Endothelial cell of umbilical vein (primary cell): ENCODE data around the gene NEUROG1. TPM values are rescaled to one million over a fixed set of nuclear protein-coding genes. Genes with fewer than 3 reads are reported as not detected.

Source experiments
- BruUV-seq: library from RNA; stranded (reverse); fragments of 400-500 nt; replicated peaks from 2 replicates; lab custom pipeline; 2021; lab: Mats Ljungman, UMichigan
- CTCF ChIA-PET: fragments of 300-600, 350-600 bp; sonication (Branson Sonifier 250); formaldehyde crosslinking; loops from one replicate; lab custom pipeline; 2021; ENCODE audit warnings: antibody characterized with exemption, inconsistent platforms; lab: Charles Lee
- POLR2A ChIA-PET: fragments of 300-600, 350-600 bp; sonication (Branson Sonifier 250); formaldehyde crosslinking; loops from one replicate; lab custom pipeline; 2021; ENCODE audit warnings: antibody characterized with exemption, inconsistent platforms; lab: Charles Lee
- DNase-seq: peaks from one replicate; pipeline ENCODE4 v3.0.0-alpha.2; 2011; ENCODE audit warnings: low read depth, low spot score
- FAIRE-seq: peaks from 2 replicates; lab custom pipeline; 2011; peaks lifted over from hg19 to GRCh38; lab: Jason Lieb, UNC
- H2AFZ ChIP-seq: 2 replicates; pipeline ENCODE4 v1.6.0; 2012; ENCODE audit warnings: low read depth, low read length, control low read depth, inconsistent platforms
- H3K27ac ChIP-seq: 2 replicates; pipeline ENCODE4 v1.5.1; 2011; ENCODE audit warnings: low read depth, mild to moderate bottlenecking, control low read depth, low read length, moderate library complexity; ENCODE audit not compliant: insufficient read depth
- H3K27me3 ChIP-seq, 2 experiments: 2 replicates each; pipeline versions ENCODE4 v1.6.0 to v1.6.1; 2011; ENCODE audit warnings: low read length in 2 of 2, mixed read lengths in 1 of 2; ENCODE audit not compliant: control insufficient read depth in 2 of 2, insufficient read depth in 2 of 2
- H3K36me3 ChIP-seq, 2 experiments: 2 replicates in 1 of 2; 3 replicates in 1 of 2; pipeline ENCODE4 v1.5.1; 2011; ENCODE audit warnings: low read length in 2 of 2, mild to moderate bottlenecking in 1 of 2, moderate library complexity in 1 of 2; ENCODE audit not compliant: control insufficient read depth in 2 of 2, insufficient read depth in 2 of 2; ENCODE audit errors: extremely low read depth in 1 of 2
- H3K4me1 ChIP-seq: 3 replicates; pipeline ENCODE4 v1.5.1; 2011; ENCODE audit warnings: mild to moderate bottlenecking, low read length; ENCODE audit not compliant: control insufficient read depth, insufficient read depth; ENCODE audit errors: extremely low read depth
- H3K4me2 ChIP-seq: 2 replicates; pipeline ENCODE4 v1.6.1; 2011; ENCODE audit warnings: low read length, control low read depth, mixed read lengths; ENCODE audit not compliant: insufficient read depth
- H3K4me3 ChIP-seq, 3 experiments: fragments of 200-600 bp in 1 of 3; sonication (generic), shearing (Covaris generic) in 1 of 3; replicated peaks in 1 of 3; 2 replicates each; pipeline ENCODE4 v1.5.1; 2011 to 2016; ENCODE audit warnings: control low read depth in 3 of 3, low read length in 3 of 3, mild to moderate bottlenecking in 2 of 3, inconsistent platforms in 1 of 3, low read depth in 1 of 3, moderate library complexity in 1 of 3; ENCODE audit not compliant: insufficient read depth in 1 of 3
- H3K79me2 ChIP-seq: 2 replicates; pipeline ENCODE4 v1.6.0; 2012; ENCODE audit warnings: low read length, inconsistent platforms; ENCODE audit not compliant: control insufficient read depth, insufficient read depth
- H3K9ac ChIP-seq: replicated peaks from 2 replicates; pipeline ENCODE3; 2011; ENCODE audit warnings: low read length, control low read depth; ENCODE audit not compliant: insufficient read depth; ENCODE audit errors: extremely low read depth
- H3K9me1 ChIP-seq: replicated peaks from 3 replicates; pipeline ENCODE4 v1.6.0; 2011; ENCODE audit warnings: mild to moderate bottlenecking, low read length; ENCODE audit not compliant: control insufficient read depth, insufficient read depth; ENCODE audit errors: extremely low read depth
- H3K9me3 ChIP-seq: replicated peaks from 2 replicates; pipeline ENCODE4 v1.5.1; 2012; ENCODE audit warnings: low read length, inconsistent platforms; ENCODE audit not compliant: control insufficient read depth, insufficient read depth
- H4K20me1 ChIP-seq: replicated peaks from 2 replicates; pipeline ENCODE3; 2011; ENCODE audit warnings: mild to moderate bottlenecking, low read length; ENCODE audit not compliant: control insufficient read depth, insufficient read depth; ENCODE audit errors: extremely low read depth
- EZH2 ChIP-seq: IDR thresholded peaks from 2 replicates; pipeline ENCODE4 v1.6.1; 2012; ENCODE audit warnings: borderline replicate concordance, low read depth, mild to moderate bottlenecking, moderate library complexity, low read length, inconsistent platforms; ENCODE audit not compliant: severe bottlenecking
- FOS ChIP-seq: IDR thresholded peaks from 2 replicates; pipeline ENCODE4 v1.6.1; 2011; ENCODE audit warnings: mild to moderate bottlenecking, low read length, moderate library complexity, borderline replicate concordance; ENCODE audit not compliant: insufficient read depth
- GATA2 ChIP-seq: IDR thresholded peaks from 2 replicates; pipeline ENCODE4 v1.7.0; 2011; ENCODE audit warnings: low read depth, mild to moderate bottlenecking, moderate library complexity, mixed read lengths, low read length; ENCODE audit not compliant: insufficient read length, insufficient read depth
- JUN ChIP-seq: IDR thresholded peaks from 2 replicates; pipeline ENCODE4 v1.6.1; 2011; ENCODE audit warnings: borderline replicate concordance, low read depth; ENCODE audit not compliant: insufficient read length, insufficient read depth
- MYC ChIP-seq: IDR thresholded peaks from one replicate; pipeline ENCODE4 v1.6.1; 2011; ENCODE audit warnings: mild to moderate bottlenecking, low read depth, low read length
- POLR2A ChIP-seq: IDR thresholded peaks from 2 replicates; pipeline ENCODE4 v1.6.1; 2012; ENCODE audit warnings: low read depth, mild to moderate bottlenecking, control low read depth, low read length
- POLR2AphosphoS5 ChIP-seq: IDR thresholded peaks from 2 replicates; pipeline ENCODE4 v1.6.1; 2012; ENCODE audit warnings: low read depth, mild to moderate bottlenecking, control low read depth, low read length, moderate library complexity; ENCODE audit not compliant: insufficient read depth
- dilution Hi-C: fragments of 300-500 bp; cut with MboI; formaldehyde crosslinking; loops from one replicate; pipeline ENCODE4 v1.15.0; 2019; ENCODE audit warnings: low sequenced_read_pairs; ENCODE audit not compliant: extremely low pct_ligation_motif_present
- intact Hi-C: fragments of 100-400 bp; cut with micrococcal nuclease; formaldehyde crosslinking; loops from one replicate; pipeline ENCODE4 v1.10.0; 2022
- polyA plus RNA-seq, 4 experiments: library from polyadenylated mRNA; depleted of rRNA in 3 of 4; stranded (reverse) in 3 of 4; unstranded in 1 of 4; fragments of >200 nt; gene quantifications; 2 replicates each; pipeline versions ENCODE4 v1.2.1 to v1.2.3, GENCODE V29; 2011 to 2012; ENCODE audit warnings: missing spikeins in 1 of 4
- total RNA-seq: library from RNA; stranded (reverse); gene quantifications from 2 replicates; pipeline ENCODE4 v1.2.3, GENCODE V29; 2021
- TF ChIP-seq, protein P1 (sequence below), 2 donors: IDR thresholded peaks; 1 replicate in 1 of 2; 2 replicates in 1 of 2; pipeline ENCODE4 v1.5.1; 2011; ENCODE audit warnings: low read length in 2 of 2, mild to moderate bottlenecking in 2 of 2, moderate library complexity in 2 of 2, control low read depth in 1 of 2, inconsistent platforms in 1 of 2, low read depth in 1 of 2; ENCODE audit not compliant: insufficient read depth in 1 of 2; ENCODE audit errors: extremely low read depth in 1 of 2
- TF ChIP-seq, protein P2 (sequence below): IDR thresholded peaks from 2 replicates; pipeline ENCODE4 v1.6.1; 2011; ENCODE audit not compliant: insufficient read depth, insufficient read length

Gene NEUROG1
- total and polyA plus RNA-seq, 2 donors (not counting 3 experiments of a cell fraction or from before 2014, with no cell fraction given): not detected

DNA sequence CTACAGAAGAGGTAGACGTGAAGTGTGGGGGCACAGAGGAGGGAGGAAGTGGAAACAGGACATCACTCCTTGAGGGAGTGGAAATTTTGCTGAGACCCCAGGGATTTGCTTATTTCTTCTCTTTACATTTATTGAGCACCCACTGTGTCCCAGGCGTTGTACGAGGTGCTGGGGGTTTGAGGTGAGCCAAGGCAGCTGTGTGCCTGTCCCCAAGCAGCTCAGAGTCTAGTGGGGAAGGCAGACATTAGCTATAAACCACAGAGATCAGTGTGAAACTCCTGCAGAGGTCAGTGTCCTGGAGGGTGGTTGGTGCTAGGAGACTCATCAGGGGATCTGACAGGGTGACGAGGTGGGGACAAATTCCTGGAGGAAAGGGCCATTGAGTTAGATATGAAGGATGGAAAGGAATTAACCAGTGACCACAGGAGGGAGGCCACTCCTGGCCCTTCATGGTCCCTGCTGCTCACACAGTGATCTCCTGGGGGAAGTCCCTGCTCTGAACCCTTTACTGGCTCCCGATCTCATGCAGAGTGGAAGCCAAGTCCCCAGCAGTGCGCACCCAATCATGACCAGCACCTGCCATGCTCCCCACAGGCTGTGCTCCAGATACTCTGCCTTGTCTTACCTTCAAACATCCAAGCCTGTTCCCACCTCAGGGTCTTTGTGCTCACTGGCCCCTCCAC is 46.5 kb upstream of the NEUROG1 start:
- Histone ChIP-seq H3K4me2 (no peak overlapping the region), H3K27me3 (peaks cover 24 to 32% of the 10 kb centered on the region in 2 experiments), H2AFZ (no peak overlapping the region), H3K4me1 (no peaks in the 10 kb centered on the region), H3K4me3 (no peak overlapping the region), H3K9me3 (no peaks in the 10 kb centered on the region), H3K9ac (no peak overlapping the region), H3K36me3 (no peaks in the 10 kb centered on the region), H3K79me2 (no peaks in the 10 kb centered on the region), H3K9me1 (no peaks in the 10 kb centered on the region), H4K20me1 (no peaks in the 10 kb centered on the region), H3K27ac (no peak overlapping the region)
- no peak for DNase-seq
- FAIRE-seq: no peak
- BruUV-seq: no TSS peak
- TF ChIP-seq, protein P1, sequence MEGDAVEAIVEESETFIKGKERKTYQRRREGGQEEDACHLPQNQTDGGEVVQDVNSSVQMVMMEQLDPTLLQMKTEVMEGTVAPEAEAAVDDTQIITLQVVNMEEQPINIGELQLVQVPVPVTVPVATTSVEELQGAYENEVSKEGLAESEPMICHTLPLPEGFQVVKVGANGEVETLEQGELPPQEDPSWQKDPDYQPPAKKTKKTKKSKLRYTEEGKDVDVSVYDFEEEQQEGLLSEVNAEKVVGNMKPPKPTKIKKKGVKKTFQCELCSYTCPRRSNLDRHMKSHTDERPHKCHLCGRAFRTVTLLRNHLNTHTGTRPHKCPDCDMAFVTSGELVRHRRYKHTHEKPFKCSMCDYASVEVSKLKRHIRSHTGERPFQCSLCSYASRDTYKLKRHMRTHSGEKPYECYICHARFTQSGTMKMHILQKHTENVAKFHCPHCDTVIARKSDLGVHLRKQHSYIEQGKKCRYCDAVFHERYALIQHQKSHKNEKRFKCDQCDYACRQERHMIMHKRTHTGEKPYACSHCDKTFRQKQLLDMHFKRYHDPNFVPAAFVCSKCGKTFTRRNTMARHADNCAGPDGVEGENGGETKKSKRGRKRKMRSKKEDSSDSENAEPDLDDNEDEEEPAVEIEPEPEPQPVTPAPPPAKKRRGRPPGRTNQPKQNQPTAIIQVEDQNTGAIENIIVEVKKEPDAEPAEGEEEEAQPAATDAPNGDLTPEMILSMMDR (IDR thresholded peaks at IDR 0.05; ENCODE audit: extremely low read depth in 1 of 2, insufficient read depth in 1 of 2, low read depth in 1 of 2, low read length in 2 of 2): no peak
- TF ChIP-seq POLR2A: no peak
- TF ChIP-seq JUN: no peak
- no peak for TF ChIP-seq MYC
- TF ChIP-seq FOS: no peak
- TF ChIP-seq POLR2AphosphoS5: no peak
- no peak for TF ChIP-seq EZH2
- no peak for TF ChIP-seq GATA2
- TF ChIP-seq, protein P2, sequence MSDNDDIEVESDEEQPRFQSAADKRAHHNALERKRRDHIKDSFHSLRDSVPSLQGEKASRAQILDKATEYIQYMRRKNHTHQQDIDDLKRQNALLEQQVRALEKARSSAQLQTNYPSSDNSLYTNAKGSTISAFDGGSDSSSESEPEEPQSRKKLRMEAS: no peak
- intact Hi-C loops: no loop called here
- ChIA-PET POLR2A (no interaction called here), CTCF (interaction anchor here (1.2 to 2.8 kb wide), 2 partner anchors 16 to 120 kb away, joined by 3 to 23 read pairs; no protein-coding TSS in a partner anchor)
- dilution Hi-C loops: loop anchor here (25.0 kb wide), 1 partner anchor 255 kb away; the partner anchor contains the start of gene SLC25A48
